MCF 10A (cell line): Measurements from ENCODE around the gene DCHS1. TPM values are rescaled to one million over a fixed set of nuclear protein-coding genes. Genes with fewer than 3 reads are reported as not detected.

Source experiments
- BruUV-seq: library from RNA; stranded (reverse); fragments of 400-500 nt; replicated peaks from 2 replicates; lab custom pipeline; 2021; lab: Mats Ljungman, UMichigan
- CTCF ChIA-PET: fragments of 300-600 bp; sonication (Branson Sonifier 250); formaldehyde crosslinking; extraction: SDS; loops from one replicate; lab custom pipeline; 2021; ENCODE audit warnings: antibody characterized with exemption, inconsistent platforms; lab: Yijun Ruan, JAX
- POLR2A ChIA-PET: fragments of 300-600, 350-650 bp; sonication (Branson Sonifier 250); formaldehyde crosslinking; extraction: SDS; loops from one replicate; lab custom pipeline; 2020; ENCODE audit warnings: antibody characterized with exemption, inconsistent platforms; lab: Yijun Ruan, JAX
- DNase-seq: peaks from one replicate; pipeline ENCODE4 v3.0.0-alpha.2; 2018; ENCODE audit not compliant: unreplicated experiment
- H3K27ac Mint-ChIP-seq: one replicate; pipeline ENCODE4 v1.8.0; 2022; ENCODE audit warnings: mild to moderate bottlenecking, low read depth, mixed read lengths; ENCODE audit not compliant: unreplicated experiment
- H3K27me3 Mint-ChIP-seq: one replicate; pipeline ENCODE4 v1.8.0; 2022; ENCODE audit warnings: mixed read lengths; ENCODE audit not compliant: insufficient read depth, unreplicated experiment
- H3K36me3 Mint-ChIP-seq: one replicate; pipeline ENCODE4 v1.8.0; 2022; ENCODE audit warnings: mild to moderate bottlenecking, moderate library complexity, mixed read lengths; ENCODE audit not compliant: insufficient read depth, unreplicated experiment
- H3K4me1 Mint-ChIP-seq: one replicate; pipeline ENCODE4 v1.8.0; 2022; ENCODE audit warnings: mixed read lengths; ENCODE audit not compliant: insufficient read depth, unreplicated experiment
- H3K4me3 Mint-ChIP-seq: one replicate; pipeline ENCODE4 v1.8.0; 2022; ENCODE audit warnings: mild to moderate bottlenecking, moderate library complexity, mixed read lengths; ENCODE audit not compliant: unreplicated experiment
- H3K9me3 Mint-ChIP-seq: one replicate; pipeline ENCODE4 v1.8.0; 2022; ENCODE audit warnings: mixed read lengths; ENCODE audit not compliant: unreplicated experiment
- intact Hi-C: fragments of 100-400 bp; cut with micrococcal nuclease; formaldehyde crosslinking; loops from 2 replicates; pipeline ENCODE4 v1.14.1; 2022
- total RNA-seq: library from RNA; stranded (reverse); gene quantifications from 2 replicates; pipeline ENCODE4 v1.2.3, GENCODE V29; 2022
- TF ChIP-seq, protein P1 (sequence below): fragments of 200-600 bp; IDR thresholded peaks from one replicate; pipeline ENCODE4 v1.8.0; 2022; ENCODE audit warnings: antibody characterized with exemption, mild to moderate bottlenecking; ENCODE audit not compliant: unreplicated experiment

DCHS1 gene
- total RNA-seq, 1 experiment from 2014 or later, result 0.19 TPM

DNA sequence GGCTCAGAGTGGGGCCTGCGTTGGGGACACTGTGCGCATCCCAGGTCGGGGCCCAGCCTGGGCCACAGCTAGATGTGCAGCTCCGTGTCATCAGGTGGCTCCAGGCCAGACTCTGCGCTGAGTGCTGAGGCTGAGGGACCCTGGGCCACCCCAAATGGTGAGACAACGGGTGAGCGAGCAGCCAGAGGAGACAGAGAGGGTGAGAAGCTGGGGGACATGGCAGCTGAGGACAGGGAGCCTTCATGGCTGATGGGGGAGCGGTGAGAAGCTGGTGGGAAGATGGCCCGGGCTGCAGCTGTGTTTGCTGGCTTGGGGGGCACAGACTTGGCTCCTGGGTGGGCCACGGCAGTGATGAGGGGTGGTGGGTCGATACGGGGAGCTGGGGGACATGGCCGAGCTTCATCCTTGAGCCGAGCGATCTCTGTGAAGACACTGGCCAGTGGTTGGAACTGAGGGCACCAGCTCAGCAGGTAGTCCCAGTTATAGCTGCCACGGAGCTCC, 33.8 kb downstream of the DCHS1 start:
- ChIA-PET CTCF (interaction anchor here (0.6 to 1.7 kb wide), 5 partner anchors 9 to 511 kb away, joined by 3 to 15 read pairs (median 3); partner anchors contain the start of gene MRPL17), POLR2A (interaction anchor here (1.0 to 4.6 kb wide), 5 partner anchors 9 to 140 kb away, joined by 3 to 56 read pairs (median 8); partner anchors contain the start of genes ARFIP2, ILK, MRPL17 and RRP8)
- H3K4me1 Mint-ChIP-seq, result no peaks in the 10 kb centered on the region
- H3K9me3 Mint-ChIP-seq, result no peaks in the 10 kb centered on the region
- no peak overlapping the region for H3K27ac Mint-ChIP-seq
- intact Hi-C loops, result no loop called here
- TF ChIP-seq, protein P1, sequence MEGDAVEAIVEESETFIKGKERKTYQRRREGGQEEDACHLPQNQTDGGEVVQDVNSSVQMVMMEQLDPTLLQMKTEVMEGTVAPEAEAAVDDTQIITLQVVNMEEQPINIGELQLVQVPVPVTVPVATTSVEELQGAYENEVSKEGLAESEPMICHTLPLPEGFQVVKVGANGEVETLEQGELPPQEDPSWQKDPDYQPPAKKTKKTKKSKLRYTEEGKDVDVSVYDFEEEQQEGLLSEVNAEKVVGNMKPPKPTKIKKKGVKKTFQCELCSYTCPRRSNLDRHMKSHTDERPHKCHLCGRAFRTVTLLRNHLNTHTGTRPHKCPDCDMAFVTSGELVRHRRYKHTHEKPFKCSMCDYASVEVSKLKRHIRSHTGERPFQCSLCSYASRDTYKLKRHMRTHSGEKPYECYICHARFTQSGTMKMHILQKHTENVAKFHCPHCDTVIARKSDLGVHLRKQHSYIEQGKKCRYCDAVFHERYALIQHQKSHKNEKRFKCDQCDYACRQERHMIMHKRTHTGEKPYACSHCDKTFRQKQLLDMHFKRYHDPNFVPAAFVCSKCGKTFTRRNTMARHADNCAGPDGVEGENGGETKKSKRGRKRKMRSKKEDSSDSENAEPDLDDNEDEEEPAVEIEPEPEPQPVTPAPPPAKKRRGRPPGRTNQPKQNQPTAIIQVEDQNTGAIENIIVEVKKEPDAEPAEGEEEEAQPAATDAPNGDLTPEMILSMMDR, result no peak
- no peak for DNase-seq
- no peak overlapping the region for H3K4me3 Mint-ChIP-seq
- no peaks in the 10 kb centered on the region for H3K36me3 Mint-ChIP-seq
- BruUV-seq, result no TSS peak
- no peaks in the 10 kb centered on the region for H3K27me3 Mint-ChIP-seq

DNA sequence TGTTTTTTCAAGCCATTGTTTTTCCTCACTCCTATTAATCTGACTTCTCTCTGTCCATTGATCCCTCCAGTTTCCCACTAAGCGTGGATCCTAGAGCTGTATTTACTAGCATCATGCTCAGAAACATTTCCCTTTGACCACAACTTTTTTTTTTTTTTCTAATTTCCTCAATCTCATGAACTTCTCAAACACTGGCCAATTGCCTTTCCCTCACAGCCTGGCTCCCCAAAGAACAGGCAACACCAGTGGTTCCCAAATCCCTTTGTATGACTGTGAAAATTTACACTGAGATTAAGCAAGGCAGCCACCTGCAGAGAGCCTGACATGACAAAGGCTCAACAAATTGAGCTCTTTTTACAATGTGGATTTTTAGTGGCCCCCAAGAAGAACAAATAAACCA, 35.0 kb downstream of the DCHS1 start:
- Mint-ChIP-seq H3K36me3 (peaks cover 7% of the 10 kb centered on the region), H3K27me3 (no peaks in the 10 kb centered on the region), H3K9me3 (no peaks in the 10 kb centered on the region), H3K27ac (no peak overlapping the region), H3K4me3 (no peak overlapping the region), H3K4me1 (no peaks in the 10 kb centered on the region)
- BruUV-seq, result no TSS peak
- POLR2A ChIA-PET, result interaction anchor here (0.7 to 4.6 kb wide), 5 partner anchors 8 to 1033 kb away, joined by 3 to 56 read pairs (median 8); partner anchors contain the start of genes ARFIP2, ILK, RRP8 and TAF10
- DNase-seq, result no peak
- intact Hi-C loops, result no loop called here
- TF ChIP-seq, protein P1, result no peak
- CTCF ChIA-PET, result interaction anchor here (0.6 to 1.7 kb wide), 8 partner anchors 8 to 146 kb away, joined by 3 to 15 read pairs (median 4); partner anchors contain the start of gene MRPL17

DNA sequence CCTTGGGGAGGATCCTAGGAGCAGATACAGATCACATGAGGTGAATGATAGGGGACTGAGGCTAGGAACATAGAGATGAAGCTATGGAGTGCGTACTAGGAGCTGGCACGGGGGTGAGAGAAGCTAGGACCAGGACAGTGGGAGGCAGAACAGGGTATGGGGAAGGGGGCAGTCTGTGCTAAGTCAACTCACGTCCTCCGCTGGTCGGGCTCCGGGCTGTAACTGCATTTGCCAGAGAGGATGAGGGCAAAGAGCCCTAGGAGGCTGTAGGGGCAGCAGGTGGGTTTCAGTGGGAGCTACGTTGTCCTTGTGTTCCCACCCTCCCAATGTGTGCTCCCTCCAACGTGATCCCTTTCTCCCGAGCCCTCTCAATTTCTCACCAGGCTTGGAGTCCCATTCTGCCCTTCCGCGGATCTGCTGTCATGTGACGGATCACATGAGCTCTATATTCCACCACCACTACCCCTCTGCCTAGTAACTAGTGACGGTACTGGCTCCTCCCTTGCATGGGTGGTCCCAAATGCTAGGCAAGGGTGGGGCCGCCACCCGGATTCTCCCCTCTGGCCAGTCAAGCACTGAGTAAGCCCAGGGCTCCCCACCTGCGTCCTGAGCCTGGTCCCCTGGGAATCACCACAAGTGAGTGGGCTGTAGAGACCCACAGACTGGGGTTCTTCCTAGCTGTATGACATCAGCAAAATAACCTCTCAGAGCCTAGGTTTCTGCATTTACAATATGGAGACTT, 36.4 kb downstream of the DCHS1 start, which contains the start of gene TPP1:
Gene TPP1 (minus strand): TSS at position 419 of the 742 bp plus-strand sequence. CDS start 22 bp downstream, at position 397.
- no peak within 1 kb of the TSS for H3K4me3 Mint-ChIP-seq
- no TSS peak for BruUV-seq
- H3K36me3 Mint-ChIP-seq, result peaks cover 11% of the 10 kb centered on the region
- no peaks in the 10 kb centered on the region for H3K4me1 Mint-ChIP-seq
- no peaks in the 10 kb centered on the region for H3K9me3 Mint-ChIP-seq
- POLR2A ChIA-PET, result interaction anchor here (0.6 to 4.6 kb wide), 17 partner anchors 10 to 624 kb away, joined by 3 to 56 read pairs (median 4); partner anchors contain the start of genes ARFIP2, CAVIN3, ILK and MRPL17
- CTCF ChIA-PET, result interaction anchor here (0.6 to 3.0 kb wide), 16 partner anchors 9 to 240 kb away, joined by 3 to 34 read pairs (median 4); partner anchors contain the start of genes ILK and MRPL17
- DNase-seq, result peak; percentile 96
- no peak within 1 kb of the TSS for H3K27ac Mint-ChIP-seq
- no peaks in the 10 kb centered on the region for H3K27me3 Mint-ChIP-seq
- intact Hi-C loops, result loop anchor here (2.0 kb wide), 1 partner anchor 84 kb away; no protein-coding TSS in a partner anchor
- TF ChIP-seq, protein P1, result no peak
